CD4-positive, alpha-beta T cell treated with Interleukin-17A for 1 hour (primary cell): ENCODE measurements around the gene BSDC1.
"Not testable (repeated sequence)": the region's sequence is repeated elsewhere in the genome, so short reads cannot be mapped to it uniquely, and the experiment has no call there.

Source experiments
- DNase-seq: peaks from one replicate; pipeline ENCODE4 v3.0.0-alpha.2; 2020

The BSDC1 gene

DNA sequence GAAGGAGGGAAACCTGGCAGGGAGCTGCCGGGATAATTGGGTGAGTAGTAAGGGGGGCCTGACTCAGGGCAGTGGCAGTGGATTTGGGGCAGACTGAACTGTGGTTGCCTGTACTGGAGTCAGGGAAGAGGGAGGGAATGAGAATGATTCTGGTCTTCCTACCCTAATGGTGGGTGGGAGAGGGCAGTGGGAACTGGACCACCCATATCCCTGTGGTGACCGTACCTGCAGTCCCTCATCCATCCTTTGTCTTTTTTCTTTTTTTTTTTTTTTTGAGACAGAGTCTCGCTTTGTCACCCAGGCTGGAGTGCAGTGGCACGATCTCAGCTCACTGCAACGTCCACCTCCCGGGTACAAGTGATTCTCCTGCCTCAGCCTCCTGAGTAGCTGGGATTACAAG lies 38.5 kb downstream of the BSDC1 start:
- DNase-seq = not testable (repeated sequence)

DNA sequence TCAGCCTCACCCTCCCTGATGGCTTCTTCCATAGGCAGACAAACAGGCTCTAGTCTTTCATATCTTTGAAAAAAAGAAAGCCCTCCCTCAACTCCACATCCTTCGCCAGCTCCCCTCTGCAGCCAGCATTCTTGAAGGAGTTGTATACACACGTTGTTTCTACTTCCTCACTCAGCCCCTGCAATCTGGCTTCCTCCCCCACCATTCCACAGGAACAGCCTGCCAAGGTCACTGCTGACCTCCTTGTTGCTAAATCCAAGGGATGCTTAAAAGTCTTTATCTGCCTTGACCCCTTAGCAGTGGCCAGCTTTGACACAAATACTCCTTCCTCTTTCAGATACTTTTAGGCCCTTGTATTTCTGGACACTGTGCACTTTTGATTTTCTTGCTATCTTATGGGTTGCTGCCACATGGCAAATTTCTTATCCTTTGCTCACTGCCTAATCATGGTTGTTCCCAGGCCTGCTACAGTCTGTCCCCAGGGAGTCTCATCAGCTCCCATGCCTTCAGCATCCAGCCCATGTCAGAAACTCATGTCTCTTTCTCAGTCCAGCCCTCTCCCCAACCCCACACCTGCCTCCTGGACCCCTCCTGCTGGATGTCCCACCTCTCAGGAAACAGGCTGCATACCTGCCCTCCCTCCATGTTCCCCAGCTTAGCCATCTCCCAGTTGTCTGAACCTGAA lies 40.2 kb downstream of the BSDC1 start:
- DNase-seq = no peak

- no peak for DNase-seq
Measured at GRCh38 chr1:32353431-32353830, 40.8 kb downstream of the BSDC1 start.

DNA sequence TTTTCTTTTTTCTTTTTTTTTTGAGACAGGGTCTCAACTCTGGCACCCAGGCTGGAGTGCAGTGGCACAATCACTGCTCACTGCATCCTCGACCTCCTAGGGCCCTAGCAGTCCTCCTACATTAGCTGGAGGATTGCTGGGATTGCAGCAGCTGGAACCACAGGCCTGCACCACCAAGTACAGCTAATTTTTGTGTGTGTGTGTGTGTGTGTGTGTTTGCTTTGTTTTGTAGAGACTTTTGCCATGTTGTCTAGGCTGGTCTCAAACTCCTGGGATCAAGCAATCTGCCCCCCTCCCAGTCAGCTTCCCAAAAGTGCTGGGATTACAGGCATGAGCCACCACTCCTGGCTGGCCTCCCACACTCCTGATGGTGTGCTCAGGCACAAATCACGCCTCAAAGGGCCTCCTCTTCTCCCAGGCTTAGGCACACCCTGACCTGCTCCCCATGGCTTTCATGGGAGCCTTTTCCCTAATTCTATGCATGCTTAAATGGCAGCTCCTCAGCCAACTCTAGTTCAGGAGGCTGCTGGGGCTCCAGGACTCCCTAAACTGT lies 41.3 kb downstream of the BSDC1 start:
- DNase-seq = no peak

GRCh38 chr1:32352239-32352745 lies 41.9 kb downstream of the BSDC1 start:
- no peak for DNase-seq

GRCh38 chr1:32351399-32352238 lies 42.6 kb downstream of the BSDC1 start:
- DNase-seq = peak; percentile 95

- no peak for DNase-seq
Measured at GRCh38 chr1:32350785-32351398, 43.3 kb downstream of the BSDC1 start.

DNA sequence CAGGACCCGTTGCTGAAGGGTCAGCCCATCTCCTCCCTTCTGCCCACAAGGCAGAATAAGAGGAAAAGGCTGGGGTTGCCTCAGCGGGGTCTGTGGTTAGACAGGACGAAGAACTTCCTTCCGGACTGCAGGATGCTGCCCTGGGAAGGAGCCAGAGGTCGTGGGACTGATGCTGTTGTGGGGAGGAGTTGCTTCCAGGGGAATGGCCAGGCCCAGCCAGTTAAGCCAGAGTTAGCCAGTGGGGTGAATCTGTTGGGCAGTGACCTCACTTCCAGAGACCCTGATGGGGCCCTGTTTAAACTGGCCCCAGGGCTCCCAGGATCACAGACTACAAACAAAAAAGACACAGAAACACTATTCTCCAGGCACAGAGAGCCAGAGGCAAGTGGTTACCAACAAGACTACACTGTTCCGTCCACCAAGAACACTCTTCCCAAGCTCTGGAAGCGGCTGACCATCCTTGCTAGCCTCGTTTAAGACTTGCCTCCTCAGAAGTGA lies 45.0 kb downstream of the BSDC1 start:
- no peak for DNase-seq

DNA sequence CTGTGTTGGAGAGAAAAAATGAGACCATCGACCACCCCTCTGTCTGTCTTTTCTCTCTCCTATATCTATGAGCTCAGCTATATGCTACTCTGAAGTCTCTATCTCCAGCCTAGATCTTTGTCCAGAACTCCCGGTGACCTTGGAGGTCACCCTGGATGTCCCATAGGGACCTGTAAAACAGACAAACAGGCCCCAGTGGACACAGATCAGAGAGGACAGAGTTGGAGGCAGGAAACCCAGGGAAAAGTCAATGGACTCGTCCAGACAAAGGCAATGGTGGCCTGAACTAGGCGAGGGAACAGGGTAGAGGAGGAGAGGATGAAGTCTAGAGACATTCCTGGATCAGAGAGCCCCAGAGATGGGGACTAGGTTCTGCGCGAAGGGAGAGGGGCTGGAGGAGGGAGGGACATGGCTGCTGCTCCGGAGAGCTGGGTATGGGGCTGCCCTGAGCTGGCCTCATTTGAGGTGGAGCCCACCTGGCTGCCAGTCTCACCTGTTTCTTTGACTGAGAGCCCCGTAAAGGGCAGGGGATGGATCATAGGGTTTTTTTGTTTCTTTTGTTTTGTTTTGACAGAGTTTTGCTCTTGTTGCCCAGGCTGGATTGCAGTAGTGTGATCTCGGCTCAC lies 47.6 kb downstream of the BSDC1 start:
- no peak for DNase-seq

DNA sequence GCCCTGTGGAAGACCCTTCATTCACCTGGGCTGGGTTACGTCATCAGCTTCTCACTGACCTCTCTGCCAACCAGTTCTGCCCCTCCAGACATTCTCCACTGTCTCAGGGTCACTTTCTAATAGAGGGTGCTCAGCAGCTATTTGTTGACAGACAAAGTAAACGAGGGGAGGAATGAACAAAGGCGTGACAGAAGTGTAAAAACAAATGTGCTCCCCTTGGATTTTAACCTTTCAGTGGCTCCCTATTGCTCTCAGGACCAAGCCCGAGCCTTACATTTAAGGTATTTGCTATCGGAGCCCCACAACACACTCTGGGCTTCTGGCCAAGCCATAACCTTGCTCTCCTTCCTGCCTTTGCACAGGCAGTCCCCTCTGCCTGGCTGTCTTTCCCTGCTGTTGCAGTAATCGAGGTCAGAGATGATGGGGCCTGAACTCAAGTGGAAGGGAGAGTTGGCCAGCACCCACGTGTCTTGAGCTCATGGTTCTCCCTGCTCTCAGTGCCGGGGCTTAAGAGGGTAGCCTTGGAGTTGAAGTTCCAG lies 48.9 kb downstream of the BSDC1 start:
- DNase-seq = no peak

DNA sequence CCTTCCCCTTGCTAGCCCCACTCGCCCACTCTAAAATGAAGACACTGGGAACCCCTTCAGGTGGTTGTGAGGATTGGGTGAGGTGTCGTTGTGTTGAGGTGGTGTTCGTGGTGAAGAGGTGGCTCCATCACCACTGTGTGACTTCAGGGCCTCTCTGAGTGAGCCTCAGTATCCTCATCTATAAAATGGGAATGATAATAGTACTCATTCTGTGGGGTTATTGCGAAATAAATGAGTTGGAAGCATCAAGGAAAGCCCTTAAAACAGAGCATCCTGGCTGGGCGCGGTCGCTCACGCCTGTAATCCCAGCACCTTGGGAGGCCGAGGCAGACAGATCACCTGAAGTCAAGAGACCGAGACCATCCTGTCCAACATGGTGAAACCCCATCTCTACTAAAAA lies 51.5 kb downstream of the BSDC1 start:
- DNase-seq = no peak

DNA sequence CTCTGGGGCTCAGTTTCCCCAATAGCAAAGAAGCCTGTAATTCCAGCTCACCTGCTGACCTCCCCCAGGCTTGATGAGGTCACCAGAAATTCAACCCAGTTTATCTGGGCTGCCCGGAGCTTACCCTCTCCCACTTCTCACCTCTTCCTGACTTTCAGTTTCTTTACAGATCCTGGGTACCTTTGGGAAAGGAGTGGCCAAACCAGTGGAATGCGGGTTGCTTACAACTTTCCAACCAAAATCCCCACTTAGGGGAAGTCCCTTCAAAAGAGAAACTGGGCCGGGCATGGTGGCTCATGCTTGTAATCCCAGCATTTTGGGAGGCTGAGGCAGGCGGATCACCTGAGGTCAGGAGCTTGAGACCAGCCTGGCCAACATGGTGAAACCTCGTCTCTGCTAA lies 52.3 kb downstream of the BSDC1 start:
- no peak for DNase-seq

- no peak for DNase-seq
Measured at GRCh38 chr1:32341186-32341757, 53.0 kb downstream of the BSDC1 start.

DNA sequence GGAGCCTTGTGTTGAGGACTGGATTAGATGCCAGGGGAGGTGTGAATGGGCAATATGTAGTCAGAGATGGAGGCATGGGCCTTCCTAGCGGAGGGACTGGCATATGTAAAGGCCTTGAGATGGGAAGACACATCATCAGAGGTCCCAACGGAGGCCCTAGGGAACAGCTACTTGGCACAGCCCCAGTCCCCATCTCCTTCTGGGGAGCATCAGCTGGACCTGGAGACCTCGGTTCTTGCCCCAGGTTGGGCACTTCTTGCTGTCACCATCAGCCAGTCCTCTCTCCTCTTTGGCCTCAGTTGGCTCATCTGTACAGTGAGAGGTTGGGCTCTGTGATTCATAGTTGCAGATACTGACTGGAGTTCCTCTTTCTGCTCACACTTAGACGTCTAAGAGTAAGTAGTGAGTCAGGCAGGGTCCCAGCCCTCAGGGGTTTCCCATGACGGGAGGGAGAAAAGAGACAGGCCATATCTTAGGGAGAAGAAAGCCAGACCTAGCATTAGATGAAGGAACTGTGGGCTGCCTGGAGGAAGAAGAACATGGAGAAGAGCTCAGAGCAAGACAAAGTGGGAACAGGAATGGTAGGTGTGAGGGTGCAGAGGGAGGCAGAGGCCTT lies 54.8 kb downstream of the BSDC1 start:
- DNase-seq = peak; percentile 31

DNA sequence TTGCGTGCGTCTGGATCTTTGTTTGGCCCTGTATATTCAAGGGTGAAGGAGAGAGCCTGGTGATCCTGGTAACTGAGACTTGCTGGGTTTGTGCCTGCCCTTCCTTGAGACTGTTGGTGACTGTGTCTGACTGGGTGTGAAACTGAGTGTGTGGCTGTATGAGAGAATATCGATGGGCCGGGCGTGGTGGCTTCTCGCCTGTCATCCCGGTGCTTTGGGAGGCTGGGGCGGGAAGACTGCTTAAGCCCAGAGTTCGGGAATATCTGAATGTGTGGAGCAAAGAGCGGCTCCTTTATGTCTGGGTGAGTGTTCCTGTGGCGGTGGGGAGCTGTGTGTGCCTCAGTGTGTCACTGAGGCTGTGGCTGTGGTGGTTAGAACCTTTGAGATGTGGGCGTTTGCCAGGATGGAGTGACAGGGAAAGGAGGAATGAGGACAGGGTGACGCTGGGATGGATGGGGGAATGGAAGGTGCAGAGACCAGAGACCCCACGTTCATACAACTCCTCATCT lies 55.5 kb downstream of the BSDC1 start:
- DNase-seq = no peak

DNA sequence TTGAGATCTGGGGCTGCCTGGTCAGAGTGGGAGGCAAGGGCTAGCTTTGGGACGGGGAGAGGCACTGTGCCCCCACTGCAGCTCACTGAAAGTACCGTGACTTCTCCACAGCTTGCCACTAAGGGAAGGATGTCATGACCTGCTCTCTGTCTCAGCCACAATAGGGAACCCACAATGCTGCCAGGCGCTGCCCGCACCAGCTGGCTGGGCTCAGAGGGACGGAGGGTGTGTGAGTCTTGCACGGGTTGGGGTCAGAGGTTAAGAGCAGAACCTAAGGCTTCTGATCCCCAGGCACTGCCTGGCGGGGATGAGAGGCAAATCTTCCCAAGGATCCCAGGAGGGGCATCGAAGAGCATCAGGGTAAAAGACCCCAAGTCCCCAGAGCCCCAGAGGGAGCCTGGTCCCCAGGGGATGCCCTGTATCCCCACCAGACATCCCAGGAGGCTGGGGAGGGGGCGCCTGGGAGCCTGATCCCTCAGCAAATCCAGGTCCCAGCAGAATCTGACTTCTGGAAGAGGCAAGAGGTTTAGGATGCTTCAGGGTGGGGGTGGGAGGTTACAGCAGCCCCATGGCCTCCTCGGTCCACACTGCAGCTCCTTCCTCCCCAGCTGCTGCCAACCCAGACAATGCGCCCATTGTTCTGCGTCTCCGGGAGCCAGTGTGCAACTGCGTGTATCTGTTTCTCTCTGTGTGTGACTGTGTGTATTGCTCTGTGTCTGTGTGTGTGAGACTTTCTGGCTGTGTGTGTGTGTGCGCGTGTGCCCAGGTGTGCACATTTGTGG lies 56.2 kb downstream of the BSDC1 start:
- DNase-seq = peak; percentile 46

- peak; percentile 79 for DNase-seq
Measured at GRCh38 chr1:32336963-32337675, 57.1 kb downstream of the BSDC1 start.

GRCh38 chr1:32336591-32336932 lies 57.7 kb downstream of the BSDC1 start:
- no peak for DNase-seq

DNA sequence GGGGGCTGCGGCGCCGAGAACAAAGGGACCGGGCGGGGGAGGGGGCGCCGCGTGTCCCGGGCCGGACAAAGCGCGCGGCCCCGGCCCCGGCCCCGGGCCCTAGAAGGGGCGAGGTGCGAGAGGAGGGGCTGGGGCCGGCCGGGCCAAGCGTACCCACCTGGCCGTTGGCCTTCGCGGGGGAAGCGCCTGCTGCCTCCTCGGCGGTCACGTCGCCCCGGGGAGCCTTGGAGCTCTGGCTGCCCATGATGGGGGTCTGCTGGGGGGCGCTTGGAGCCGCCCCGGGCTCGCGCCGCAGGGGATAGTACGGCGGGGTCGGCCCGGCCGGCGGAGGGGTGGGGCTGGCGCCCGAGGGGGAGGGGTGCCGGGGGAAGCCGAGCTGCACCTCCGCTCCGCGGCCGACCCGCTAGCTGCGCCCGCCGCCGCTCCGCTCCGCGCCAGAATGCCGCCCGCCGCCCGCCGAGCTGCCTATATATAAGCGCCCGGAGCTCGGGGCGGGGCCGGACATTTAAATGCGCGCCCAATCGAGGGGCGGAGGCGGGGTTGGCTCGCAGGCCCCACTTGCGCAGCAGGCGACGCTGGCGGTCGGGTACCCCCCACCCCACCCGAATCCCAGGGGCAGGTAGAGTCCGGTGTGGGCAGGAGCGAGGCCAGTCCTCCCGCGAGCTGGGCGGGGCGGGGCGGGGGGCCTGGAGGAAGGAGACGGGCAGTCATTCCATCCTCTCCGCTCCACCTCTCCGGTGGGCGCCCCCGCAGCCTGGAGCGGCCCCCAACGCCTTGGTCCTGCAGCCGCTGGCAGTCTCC lies 58.3 kb downstream of the BSDC1 start, which contains the start of gene MARCKSL1:
MARCKSL1 (minus strand) TSS at position 444 of the 801 bp plus-strand sequence; CDS start at position 244, 200 bp downstream.
- DNase-seq = peak; percentile 89
